ENCODE data around the gene OSBPL10. TPM values are rescaled to one million over a fixed set of nuclear protein-coding genes. Genes with fewer than 3 reads are reported as not detected.

OSBPL10 gene
- total RNA-seq, 1 donor from 2014 or later, result 8.4 TPM

DNA sequence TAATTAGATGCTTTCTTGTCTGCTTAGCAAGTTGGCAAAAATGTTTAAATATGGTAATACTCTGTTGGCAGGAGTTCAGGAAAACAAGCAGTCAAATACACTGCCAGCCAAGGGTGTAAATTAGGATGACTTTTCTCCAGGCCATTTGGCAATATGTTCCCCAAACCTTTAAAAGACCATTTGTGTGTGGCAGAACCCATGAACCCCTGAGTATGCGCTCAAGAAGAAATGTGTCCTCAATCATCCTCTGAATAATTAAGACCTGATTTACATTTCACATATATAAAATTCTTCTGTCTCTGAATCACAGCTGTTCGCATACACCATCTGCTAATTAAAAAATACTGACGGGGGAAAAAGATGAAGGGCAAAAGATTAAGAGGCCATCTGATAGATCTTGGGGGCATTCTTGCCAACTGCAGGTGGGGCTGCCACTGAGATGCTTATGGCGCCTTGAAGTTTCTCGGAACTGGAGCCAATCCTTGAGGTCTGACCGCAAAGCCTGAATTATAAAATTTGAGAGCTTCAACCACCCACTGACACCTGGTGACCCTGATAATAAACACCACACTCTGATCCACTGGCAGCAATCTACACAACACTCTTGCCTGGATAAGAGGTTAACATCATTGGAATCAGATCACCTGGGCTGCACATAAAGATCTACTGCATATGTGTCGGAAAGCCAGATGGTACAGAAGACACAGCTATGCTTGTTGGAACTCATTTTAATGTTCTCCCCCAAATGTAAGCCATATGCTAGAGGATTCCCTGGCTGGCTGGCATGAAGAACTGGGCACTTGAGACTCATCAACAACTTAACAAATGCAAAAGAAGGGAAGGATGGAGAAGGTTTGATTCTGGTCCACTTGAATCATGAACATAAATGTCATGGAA is 190.6 kb downstream of the OSBPL10 start:
- Mint-ChIP-seq H3K4me3 (no peak overlapping the region), H3K27me3 (ENCODE audit: insufficient read depth, low read depth) (peaks cover 2% of the 10 kb centered on the region), H3K9me3 (no peaks in the 10 kb centered on the region), H3K4me1 (peaks cover 2% of the 10 kb centered on the region), H3K36me3 (no peaks in the 10 kb centered on the region), H3K27ac (no peak overlapping the region)
- Histone ChIP-seq H3K79me2 (ENCODE audit: low read depth) (no peaks in the 10 kb centered on the region), H3K27me3 (no peaks in the 10 kb centered on the region), H3K4me1 (no peaks in the 10 kb centered on the region), H4K20me1 (ENCODE audit: low read depth) (no peaks in the 10 kb centered on the region), H3F3A (ENCODE audit: low read depth) (no peaks in the 10 kb centered on the region), H3K9ac (no peak overlapping the region), H3K9me3 (ENCODE audit: low read depth) (no peaks in the 10 kb centered on the region), H3K4me3 (no peak overlapping the region), H3K27ac (no peak overlapping the region), H3K4me2 (no peak overlapping the region), H2AFZ (replicated peaks) (no peak overlapping the region), H3K36me3 (no peaks in the 10 kb centered on the region)
- no peak for DNase-seq (ENCODE audit: low spot score)
- TF ChIP-seq EZH2phosphoT487 (IDR thresholded peaks at IDR 0.05) (no peak), EZH2 (IDR thresholded peaks at IDR 0.05) (no peak)
- TF ChIP-seq, protein P1, sequence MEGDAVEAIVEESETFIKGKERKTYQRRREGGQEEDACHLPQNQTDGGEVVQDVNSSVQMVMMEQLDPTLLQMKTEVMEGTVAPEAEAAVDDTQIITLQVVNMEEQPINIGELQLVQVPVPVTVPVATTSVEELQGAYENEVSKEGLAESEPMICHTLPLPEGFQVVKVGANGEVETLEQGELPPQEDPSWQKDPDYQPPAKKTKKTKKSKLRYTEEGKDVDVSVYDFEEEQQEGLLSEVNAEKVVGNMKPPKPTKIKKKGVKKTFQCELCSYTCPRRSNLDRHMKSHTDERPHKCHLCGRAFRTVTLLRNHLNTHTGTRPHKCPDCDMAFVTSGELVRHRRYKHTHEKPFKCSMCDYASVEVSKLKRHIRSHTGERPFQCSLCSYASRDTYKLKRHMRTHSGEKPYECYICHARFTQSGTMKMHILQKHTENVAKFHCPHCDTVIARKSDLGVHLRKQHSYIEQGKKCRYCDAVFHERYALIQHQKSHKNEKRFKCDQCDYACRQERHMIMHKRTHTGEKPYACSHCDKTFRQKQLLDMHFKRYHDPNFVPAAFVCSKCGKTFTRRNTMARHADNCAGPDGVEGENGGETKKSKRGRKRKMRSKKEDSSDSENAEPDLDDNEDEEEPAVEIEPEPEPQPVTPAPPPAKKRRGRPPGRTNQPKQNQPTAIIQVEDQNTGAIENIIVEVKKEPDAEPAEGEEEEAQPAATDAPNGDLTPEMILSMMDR (IDR thresholded peaks at IDR 0.05), result no peak

GRCh38 chr3:31789429-31789828 is 191.6 kb downstream of the OSBPL10 start:
- Histone ChIP-seq H4K20me1 (ENCODE audit: low read depth) (no peaks in the 10 kb centered on the region), H3K36me3 (no peaks in the 10 kb centered on the region), H3K4me3 (no peak overlapping the region), H3K9ac (no peak overlapping the region), H3K9me3 (ENCODE audit: low read depth) (no peaks in the 10 kb centered on the region), H3K79me2 (ENCODE audit: low read depth) (no peaks in the 10 kb centered on the region), H3K4me2 (no peak overlapping the region), H3K27me3 (no peaks in the 10 kb centered on the region), H3K27ac (no peak overlapping the region), H3F3A (ENCODE audit: low read depth) (no peaks in the 10 kb centered on the region), H2AFZ (replicated peaks) (no peak overlapping the region), H3K4me1 (no peaks in the 10 kb centered on the region)
- no peak overlapping the region for H3K27ac Mint-ChIP-seq
- H3K4me1 Mint-ChIP-seq, result peaks cover 2% of the 10 kb centered on the region
- TF ChIP-seq, protein P1 (IDR thresholded peaks at IDR 0.05), result no peak
- TF ChIP-seq EZH2phosphoT487 (IDR thresholded peaks at IDR 0.05), result no peak
- peaks cover 2% of the 10 kb centered on the region for H3K27me3 Mint-ChIP-seq (ENCODE audit: insufficient read depth, low read depth)
- DNase-seq (ENCODE audit: low spot score), result no peak
- no peaks in the 10 kb centered on the region for H3K9me3 Mint-ChIP-seq
- no peak overlapping the region for H3K4me3 Mint-ChIP-seq
- H3K36me3 Mint-ChIP-seq, result no peaks in the 10 kb centered on the region

DNA sequence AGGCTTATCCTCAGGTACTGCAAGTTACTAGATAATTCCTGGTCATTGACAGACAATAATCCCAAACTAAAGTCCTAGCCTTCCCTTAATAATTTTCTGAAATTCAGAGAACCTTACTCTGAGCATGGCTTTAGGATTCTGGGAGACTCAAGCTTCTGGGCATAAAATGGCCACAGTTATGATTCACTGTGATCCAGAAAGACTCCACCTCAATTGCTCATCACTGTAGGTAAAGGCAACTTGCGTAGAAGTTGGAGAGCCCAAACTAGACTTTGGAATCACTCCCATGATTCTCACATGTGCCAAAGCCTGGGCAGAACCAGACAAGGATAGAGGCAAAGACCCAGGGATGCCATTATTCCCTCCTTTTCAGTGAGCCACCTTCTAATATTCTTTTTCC is 195.3 kb downstream of the OSBPL10 start:
- no peaks in the 10 kb centered on the region for H3K27me3 ChIP-seq
- H3K27ac Mint-ChIP-seq, result no peak overlapping the region
- no peak overlapping the region for H3K4me2 ChIP-seq
- H3K27ac ChIP-seq, result no peak overlapping the region
- H3K4me1 Mint-ChIP-seq, result no peaks in the 10 kb centered on the region
- H3F3A ChIP-seq (ENCODE audit: low read depth), result no peaks in the 10 kb centered on the region
- TF ChIP-seq, protein P1 (IDR thresholded peaks at IDR 0.05), result no peak
- TF ChIP-seq EZH2phosphoT487 (IDR thresholded peaks at IDR 0.05) (no peak), EZH2 (IDR thresholded peaks at IDR 0.05) (no peak)
- H3K27me3 Mint-ChIP-seq (ENCODE audit: insufficient read depth, low read depth), result peaks cover 2% of the 10 kb centered on the region
- H3K79me2 ChIP-seq (ENCODE audit: low read depth), result no peaks in the 10 kb centered on the region
- no peak overlapping the region for H3K9ac ChIP-seq
- H3K9me3 Mint-ChIP-seq, result peaks cover 2% of the 10 kb centered on the region
- no peak overlapping the region for H3K4me3 Mint-ChIP-seq
- H3K36me3 Mint-ChIP-seq, result no peaks in the 10 kb centered on the region
- no peaks in the 10 kb centered on the region for H3K4me1 ChIP-seq
- H2AFZ ChIP-seq (replicated peaks), result no peak overlapping the region
- no peaks in the 10 kb centered on the region for H3K36me3 ChIP-seq
- no peaks in the 10 kb centered on the region for H3K9me3 ChIP-seq (ENCODE audit: low read depth)
- DNase-seq (ENCODE audit: low spot score), result no peak
- H4K20me1 ChIP-seq (ENCODE audit: low read depth), result no peaks in the 10 kb centered on the region
- no peak overlapping the region for H3K4me3 ChIP-seq

Measured in neural progenitor cell (in vitro differentiated cells).